LNCAP (cell line): ENCODE measurements around the gene CAB39.

Source experiments
- TF ChIP-seq, protein P1 (sequence below): fragments of 450-650 bp; IDR thresholded peaks from 2 replicates; pipeline ENCODE4 v1.5.1; 2017; ENCODE audit warnings: mild to moderate bottlenecking

The CAB39 gene

DNA sequence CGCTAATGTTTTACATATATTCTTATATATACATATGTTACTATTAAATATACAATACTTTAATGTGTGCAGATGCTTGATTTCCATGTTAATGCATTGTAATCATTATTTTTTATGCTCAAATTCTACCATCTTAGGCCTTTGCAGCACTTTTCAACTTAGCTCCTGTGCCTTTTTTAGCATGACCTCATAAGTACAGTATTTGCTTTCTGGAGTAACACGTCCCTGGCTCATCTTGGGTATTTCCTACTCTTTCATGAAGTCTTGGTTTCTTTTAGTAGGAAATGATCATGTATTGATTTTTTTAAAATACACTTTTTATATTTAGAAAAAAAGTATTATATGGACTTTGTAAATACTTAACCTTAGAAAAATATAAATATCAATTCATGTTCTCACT is 36.5 kb downstream of the CAB39 start:
- TF ChIP-seq, protein P1, sequence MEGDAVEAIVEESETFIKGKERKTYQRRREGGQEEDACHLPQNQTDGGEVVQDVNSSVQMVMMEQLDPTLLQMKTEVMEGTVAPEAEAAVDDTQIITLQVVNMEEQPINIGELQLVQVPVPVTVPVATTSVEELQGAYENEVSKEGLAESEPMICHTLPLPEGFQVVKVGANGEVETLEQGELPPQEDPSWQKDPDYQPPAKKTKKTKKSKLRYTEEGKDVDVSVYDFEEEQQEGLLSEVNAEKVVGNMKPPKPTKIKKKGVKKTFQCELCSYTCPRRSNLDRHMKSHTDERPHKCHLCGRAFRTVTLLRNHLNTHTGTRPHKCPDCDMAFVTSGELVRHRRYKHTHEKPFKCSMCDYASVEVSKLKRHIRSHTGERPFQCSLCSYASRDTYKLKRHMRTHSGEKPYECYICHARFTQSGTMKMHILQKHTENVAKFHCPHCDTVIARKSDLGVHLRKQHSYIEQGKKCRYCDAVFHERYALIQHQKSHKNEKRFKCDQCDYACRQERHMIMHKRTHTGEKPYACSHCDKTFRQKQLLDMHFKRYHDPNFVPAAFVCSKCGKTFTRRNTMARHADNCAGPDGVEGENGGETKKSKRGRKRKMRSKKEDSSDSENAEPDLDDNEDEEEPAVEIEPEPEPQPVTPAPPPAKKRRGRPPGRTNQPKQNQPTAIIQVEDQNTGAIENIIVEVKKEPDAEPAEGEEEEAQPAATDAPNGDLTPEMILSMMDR = no peak

GRCh38 chr2:230751062-230751461 is 38.4 kb downstream of the CAB39 start:
- TF ChIP-seq, protein P1 = no peak

- TF ChIP-seq, protein P1 = no peak
These were observed 41.6 kb downstream of the CAB39 start for GRCh38 chr2:230754200-230754599.

- TF ChIP-seq, protein P1 = no peak
These were observed 44.8 kb downstream of the CAB39 start for GRCh38 chr2:230757476-230757875.

DNA sequence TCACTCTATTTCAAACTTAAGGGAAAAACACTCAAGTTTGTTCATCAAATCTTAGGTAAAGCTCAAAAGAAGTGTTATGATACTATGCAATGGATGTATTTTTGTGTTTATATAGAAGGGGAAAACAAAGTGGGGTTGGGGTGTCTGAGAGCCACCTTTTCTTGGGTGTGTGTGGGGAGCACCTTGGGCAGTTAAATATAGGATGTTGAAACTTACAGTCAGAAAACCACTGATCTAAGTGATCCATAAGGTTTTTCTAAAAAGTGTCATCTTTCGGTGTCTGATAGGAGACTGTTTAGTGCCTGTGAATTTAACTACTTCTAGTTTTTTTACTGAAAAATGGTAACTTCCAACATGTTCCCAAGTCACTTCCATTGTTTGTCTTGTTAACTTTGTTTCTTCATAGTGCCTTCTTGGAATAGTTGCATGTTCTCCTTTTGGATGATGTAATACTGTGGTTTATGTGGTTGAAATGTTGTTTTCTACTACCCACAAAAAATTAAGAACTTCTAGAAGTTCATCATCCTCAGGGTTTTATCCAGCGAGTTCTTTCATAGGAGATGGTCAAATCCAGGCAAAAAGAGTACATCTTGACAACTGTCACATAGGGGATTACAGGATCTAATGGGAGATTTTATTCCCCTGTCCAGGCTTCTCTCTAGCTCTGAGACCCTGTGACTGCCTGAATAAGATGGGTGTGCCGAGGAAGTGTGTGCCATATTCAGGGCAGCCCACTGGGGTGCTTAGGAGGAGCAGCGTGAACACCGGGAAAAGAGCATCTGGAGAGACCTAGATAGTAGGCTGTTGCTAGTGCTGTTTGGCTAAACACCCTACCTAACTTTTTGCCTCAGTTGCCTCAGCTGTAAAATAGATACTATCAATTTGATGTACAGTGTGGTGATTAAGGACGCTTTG is 46.2 kb downstream of the CAB39 start:
- TF ChIP-seq, protein P1 = no peak

DNA sequence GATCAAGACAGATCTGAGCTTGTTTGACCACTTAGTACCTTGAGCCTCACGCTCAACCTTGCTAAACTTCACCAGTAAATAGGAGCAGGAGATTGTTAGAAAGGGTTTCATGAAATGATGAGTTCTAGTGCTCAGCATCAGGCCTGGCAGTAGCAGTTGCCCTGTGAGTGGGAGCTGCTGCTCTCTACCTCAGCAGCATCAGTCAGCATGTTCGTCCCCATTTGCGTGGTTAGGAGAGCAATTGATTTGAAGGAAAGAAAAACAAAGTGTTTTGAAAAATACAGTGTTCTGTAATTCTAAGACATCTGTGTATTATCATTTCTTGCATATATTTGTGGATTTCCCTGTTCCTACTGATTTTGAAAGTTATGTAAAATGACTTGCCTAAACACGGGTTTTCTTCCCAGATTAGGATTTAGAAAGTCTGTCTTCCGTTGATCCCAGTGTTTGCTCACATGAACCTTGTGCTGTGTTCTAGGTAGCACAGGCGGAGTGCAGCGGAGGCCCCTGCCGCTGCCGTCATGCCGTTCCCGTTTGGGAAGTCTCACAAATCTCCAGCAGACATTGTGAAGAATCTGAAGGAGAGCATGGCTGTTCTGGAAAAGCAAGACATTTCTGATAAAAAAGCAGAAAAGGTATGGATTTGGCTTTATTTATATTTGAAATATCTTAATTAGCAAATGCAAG is 47.0 kb downstream of the CAB39 start:
- TF ChIP-seq, protein P1 = no peak

DNA sequence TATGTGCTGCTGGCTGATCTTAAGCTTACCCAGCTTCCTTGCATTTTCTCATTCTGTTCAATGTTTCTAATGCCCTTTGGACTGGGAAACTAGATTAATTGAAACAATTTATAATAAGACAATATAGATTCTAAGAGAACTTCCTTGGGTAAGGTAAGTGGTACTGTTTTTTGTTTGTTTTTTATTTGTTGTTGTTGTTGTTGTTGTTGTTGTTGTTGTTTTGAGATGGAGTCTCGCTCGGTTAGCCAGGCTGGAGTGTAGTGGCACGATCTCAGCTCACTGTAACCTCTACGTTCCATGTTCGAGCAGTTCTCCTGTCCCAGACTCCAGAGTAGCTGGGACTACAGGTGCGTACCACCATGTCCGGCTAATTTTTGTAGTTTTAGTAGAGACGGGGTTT is 49.1 kb downstream of the CAB39 start:
- TF ChIP-seq, protein P1 = no peak
